Measurements from ENCODE around the gene FUOM.

FUOM gene

GRCh38 chr10:133357285-133358161, at the start of gene FUOM:
Gene FUOM, minus strand, starts transcription at chr10:133358019. Its CDS starts 12 bp downstream, at chr10:133358007.
- peak; percentile 70 to 76 for DNase-seq

GRCh38 chr10:133405844-133406527, 48.2 kb upstream of the FUOM start:
- no peak for DNase-seq

GRCh38 chr10:133405272-133405671, 47.5 kb upstream of the FUOM start:
- DNase-seq, result no peak

- no peak for DNase-seq
Measured at GRCh38 chr10:133403784-133404183, 46.0 kb upstream of the FUOM start.

GRCh38 chr10:133403359-133403758, 45.5 kb upstream of the FUOM start:
- no peak for DNase-seq

GRCh38 chr10:133401981-133402725, 44.3 kb upstream of the FUOM start:
- DNase-seq, result no peak

GRCh38 chr10:133401500-133401899, 43.7 kb upstream of the FUOM start:
- DNase-seq, result no peak

GRCh38 chr10:133400624-133401424, 43.0 kb upstream of the FUOM start:
- DNase-seq, result no peak

GRCh38 chr10:133399123-133399601, 41.3 kb upstream of the FUOM start:
- no peak for DNase-seq

- no peak for DNase-seq
Measured at GRCh38 chr10:133397938-133398337, 40.1 kb upstream of the FUOM start.

GRCh38 chr10:133396035-133396624, 38.3 kb upstream of the FUOM start:
- DNase-seq, result no peak

- DNase-seq, result no peak
Measured at GRCh38 chr10:133394801-133395221, 37.0 kb upstream of the FUOM start.

- peak; percentile 92 to 96 for DNase-seq
Measured at GRCh38 chr10:133394064-133394663, 36.3 kb upstream of the FUOM start, which contains the start of gene MTG1. Gene MTG1, plus strand, starts transcription at chr10:133394157. Its CDS starts 64 bp downstream, at chr10:133394221.

- no peak for DNase-seq
Measured at GRCh38 chr10:133393401-133394063, 35.7 kb upstream of the FUOM start.

GRCh38 chr10:133391761-133392518, 34.1 kb upstream of the FUOM start:
- DNase-seq, result no peak

- DNase-seq, result no peak
Measured at GRCh38 chr10:133391249-133391635, 33.4 kb upstream of the FUOM start.

- DNase-seq, result no peak
Measured at GRCh38 chr10:133390597-133391248, 32.9 kb upstream of the FUOM start.

- peak in 1 of 2 experiments; percentile 23 for DNase-seq
Measured at GRCh38 chr10:133388973-133389818, 31.4 kb upstream of the FUOM start.

Measured in stimulated activated CD4-positive, alpha-beta T cell treated with anti-CD3 and anti-CD28 coated beads, Interleukin-4, amount 100 ng/mL, for 4 hours (primary cell).